ENCODE data around the gene TRNT1. TPM values are rescaled to one million over a fixed set of nuclear protein-coding genes. Genes with fewer than 3 reads are reported as not detected.
A peak's percentile ranks its signal among the peaks of the same experiment; 100 is the strongest.

The TRNT1 gene
- total and polyA plus RNA-seq, 10 donors = 10.0 to 43.8 (median 28.8) TPM

- Histone ChIP-seq H3K27me3 (replicated peaks in 1 of 7) (no peaks in the 10 kb centered on the region), H3K36me3 (no peaks in the 10 kb centered on the region), H3K4me1 (peaks cover 0 to 19% (median 10%) of the 10 kb centered on the region in 6 donors), H3K27ac (no peak overlapping the region), H3K9me3 (no peaks in the 10 kb centered on the region), H3K4me3 (no peak overlapping the region)
- peak in 2 of 11 experiments; percentile 19 to 37 for TF ChIP-seq CTCF (IDR thresholded peaks at IDR 0.05 in 8 of 11, conservative IDR thresholded peaks at IDR 0.05 in 3 of 11)
- no peak for TF ChIP-seq POLR2AphosphoS5 (IDR thresholded peaks at IDR 0.05)
- intact Hi-C loops (cut with DNase I; ENCODE audit: low total_unique reads) = no loop called here
- WGBS, 5 donors = 50 to 59% (median 52%) methylated on average over 6 of the region's 6 CpGs
- no peak for DNase-seq
Observed at GRCh38 chr3:3196148-3196861, 69.6 kb downstream of the TRNT1 start.

Small RNA genes within 50 kb of the gene (small RNA-seq; reads per million reads assigned to genes)
- 0 reads per million in 4 donors for gene RF00416

Other genes with a start within 250 kb of the TRNT1 start
- gene IL5RA, start 16.6 kb upstream of the TRNT1 start, total RNA-seq = 1 to 10 TPM in 5 of 7 donors, under 1 TPM in 2; 0.40 to 3.2 (median 1.9) TPM
- under 1 TPM; 0.06 to 0.65 (median 0.58) TPM for gene IL5RA, start 16.6 kb upstream of the TRNT1 start, polyA plus RNA-seq
- gene CRBN, start 52.8 kb downstream of the TRNT1 start, total RNA-seq = 100 to 1,000 TPM in 3 of 7 donors, 10 to 100 TPM in 4; 71.4 to 123 (median 98.6) TPM
- gene CRBN, start 52.8 kb downstream of the TRNT1 start, polyA plus RNA-seq = 10 to 100 TPM; 33.4 to 38.4 (median 35.3) TPM